NT2/D1 (cell line): ENCODE data around the gene CSAD.

Experiments
- SUZ12 ChIP-seq: IDR thresholded peaks from 2 replicates; pipeline ENCODE4 v1.6.1; 2011; ENCODE audit not compliant: insufficient read length, insufficient read depth; ENCODE audit errors: extremely low read depth
- YY1 ChIP-seq: IDR thresholded peaks from 2 replicates; pipeline ENCODE4 v1.6.1; 2011; ENCODE audit not compliant: insufficient read length, insufficient read depth
- ZNF274 ChIP-seq: IDR thresholded peaks from 2 replicates; pipeline ENCODE4 v1.6.1; 2011; ENCODE audit warnings: mild to moderate bottlenecking, low read depth, low read length

DNA sequence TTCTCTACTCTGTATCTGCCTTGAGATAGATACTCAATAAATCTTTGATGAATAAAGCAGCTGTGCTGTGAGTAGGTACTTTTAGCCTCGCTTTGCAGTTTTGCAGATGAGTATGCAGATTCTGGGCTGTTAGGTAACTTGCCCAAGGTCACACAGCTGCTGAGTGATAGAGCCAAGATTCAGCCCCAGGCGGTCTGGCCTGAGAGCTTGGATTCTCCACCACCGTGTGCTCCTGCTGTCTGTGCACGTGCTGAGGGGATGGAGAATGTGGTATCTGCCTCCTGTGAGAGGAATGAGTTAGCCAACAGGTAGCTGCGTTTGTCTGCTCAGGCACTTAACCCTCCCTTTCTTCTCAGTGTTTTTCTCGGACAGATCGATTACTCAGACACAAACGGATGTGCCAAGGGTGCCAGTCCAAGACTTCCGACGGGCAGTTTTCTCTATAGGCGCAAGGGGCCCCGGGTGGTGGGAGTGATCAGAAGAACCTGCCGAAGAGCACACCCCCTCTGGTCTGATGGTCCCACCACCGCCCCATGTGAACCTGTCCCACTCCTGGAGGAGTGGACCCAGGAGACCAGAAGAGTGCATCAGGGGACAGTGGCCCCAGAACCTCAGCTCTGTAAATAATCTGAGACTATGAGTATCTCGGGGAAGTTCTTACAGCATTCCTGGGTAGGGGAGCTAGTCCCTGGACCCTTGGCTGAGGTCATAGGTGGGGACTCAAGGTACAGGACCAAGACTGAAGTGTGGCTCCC is 6.6 kb upstream of the CSAD start:
- TF ChIP-seq ZNF274 (no peak), SUZ12 (no peak), YY1 (no peak)
